ENCODE measurements around the gene MRPL55. TPM values are rescaled to one million over a fixed set of nuclear protein-coding genes. Genes with fewer than 3 reads are reported as not detected.

Gene MRPL55
- total RNA-seq, 6 experiments from 2014 or later = 24.2 to 75.9 (median 38.0) TPM

DNA sequence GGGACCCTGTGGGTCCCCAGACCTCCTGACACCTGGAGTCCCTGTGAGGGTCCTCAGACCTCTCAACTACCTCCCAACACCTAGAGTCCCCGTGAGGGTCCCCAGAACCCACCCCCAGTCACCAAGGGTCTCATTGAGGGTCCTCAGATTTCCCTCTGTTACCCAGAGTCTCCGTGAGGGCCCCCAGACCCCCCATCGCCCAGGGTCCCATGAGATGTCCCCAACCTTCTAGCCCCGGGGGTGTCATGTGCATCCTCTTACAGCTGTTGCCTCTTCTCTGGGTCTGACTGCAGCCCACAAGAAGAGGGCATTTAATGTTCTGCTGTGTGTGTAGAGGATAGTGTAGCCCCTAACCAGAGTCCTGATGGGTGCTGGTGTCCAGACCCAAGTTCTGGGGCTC lies 38.7 kb upstream of the MRPL55 start:
- Histone ChIP-seq H3K4me1 (peaks cover 0 to 3% (median under 1%) of the 10 kb centered on the region in 4 donors), H3K27me3 (no peaks in the 10 kb centered on the region), H3K9me3 (no peaks in the 10 kb centered on the region), H3K27ac (no peak overlapping the region), H3K4me3 (no peak overlapping the region), H3K36me3 (peaks cover 0 to 9% (median 4%) of the 10 kb centered on the region in 4 donors)
- intact Hi-C loops (cut with DNase I) = no loop called here
- DNase-seq (no peak), ATAC-seq (no peak)
- no CpG with 5 or more reads among the region's 4 CpGs for WGBS (ENCODE audit: insufficient coverage, low coverage, low lambda C conversion rate, missing lambda C conversion rate)
- no peak for TF ChIP-seq POLR2A (IDR thresholded peaks at IDR 0.05)
- TF ChIP-seq, protein P1, sequence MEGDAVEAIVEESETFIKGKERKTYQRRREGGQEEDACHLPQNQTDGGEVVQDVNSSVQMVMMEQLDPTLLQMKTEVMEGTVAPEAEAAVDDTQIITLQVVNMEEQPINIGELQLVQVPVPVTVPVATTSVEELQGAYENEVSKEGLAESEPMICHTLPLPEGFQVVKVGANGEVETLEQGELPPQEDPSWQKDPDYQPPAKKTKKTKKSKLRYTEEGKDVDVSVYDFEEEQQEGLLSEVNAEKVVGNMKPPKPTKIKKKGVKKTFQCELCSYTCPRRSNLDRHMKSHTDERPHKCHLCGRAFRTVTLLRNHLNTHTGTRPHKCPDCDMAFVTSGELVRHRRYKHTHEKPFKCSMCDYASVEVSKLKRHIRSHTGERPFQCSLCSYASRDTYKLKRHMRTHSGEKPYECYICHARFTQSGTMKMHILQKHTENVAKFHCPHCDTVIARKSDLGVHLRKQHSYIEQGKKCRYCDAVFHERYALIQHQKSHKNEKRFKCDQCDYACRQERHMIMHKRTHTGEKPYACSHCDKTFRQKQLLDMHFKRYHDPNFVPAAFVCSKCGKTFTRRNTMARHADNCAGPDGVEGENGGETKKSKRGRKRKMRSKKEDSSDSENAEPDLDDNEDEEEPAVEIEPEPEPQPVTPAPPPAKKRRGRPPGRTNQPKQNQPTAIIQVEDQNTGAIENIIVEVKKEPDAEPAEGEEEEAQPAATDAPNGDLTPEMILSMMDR (IDR thresholded peaks at IDR 0.05) = no peak

DNA sequence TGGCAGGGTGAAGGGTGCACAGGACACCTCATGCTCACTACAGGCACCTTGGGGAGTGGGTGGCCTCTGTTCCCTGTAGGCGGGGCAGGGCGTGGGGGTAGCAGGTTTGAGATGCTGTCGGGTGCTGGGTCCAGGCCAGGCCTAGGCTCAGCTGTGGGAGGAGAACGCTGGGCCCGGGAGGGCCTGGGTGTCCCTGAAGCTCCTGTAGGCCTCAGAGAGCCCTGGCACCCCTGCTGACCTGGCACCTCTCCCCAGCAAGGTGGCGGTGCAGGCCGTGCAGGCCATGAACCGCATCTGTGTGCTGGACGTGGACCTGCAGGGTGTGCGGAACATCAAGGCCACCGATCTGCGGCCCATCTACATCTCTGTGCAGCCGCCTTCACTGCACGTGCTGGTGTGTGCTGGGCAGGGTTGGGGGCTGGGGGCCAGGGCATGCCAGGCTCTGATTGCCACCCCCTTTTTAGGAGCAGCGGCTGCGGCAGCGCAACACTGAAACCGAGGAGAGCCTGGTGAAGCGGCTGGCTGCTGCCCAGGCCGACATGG lies 38.1 kb upstream of the MRPL55 start:
- Histone ChIP-seq H3K4me3 (no peak overlapping the region), H3K27me3 (no peaks in the 10 kb centered on the region), H3K27ac (no peak overlapping the region), H3K4me1 (peaks cover 0 to 8% (median 4%) of the 10 kb centered on the region in 4 donors), H3K9me3 (no peaks in the 10 kb centered on the region), H3K36me3 (peaks cover 0 to 9% (median 4%) of the 10 kb centered on the region in 4 donors)
- no peak for ATAC-seq
- DNase-seq = no peak
- intact Hi-C loops (cut with DNase I) = no loop called here
- no peak for TF ChIP-seq POLR2A (IDR thresholded peaks at IDR 0.05)
- TF ChIP-seq, protein P1 (IDR thresholded peaks at IDR 0.05) = no peak
- WGBS (ENCODE audit: insufficient coverage, low coverage, low lambda C conversion rate, missing lambda C conversion rate) = 100% methylated on average over 3 of the region's 20 CpGs

DNA sequence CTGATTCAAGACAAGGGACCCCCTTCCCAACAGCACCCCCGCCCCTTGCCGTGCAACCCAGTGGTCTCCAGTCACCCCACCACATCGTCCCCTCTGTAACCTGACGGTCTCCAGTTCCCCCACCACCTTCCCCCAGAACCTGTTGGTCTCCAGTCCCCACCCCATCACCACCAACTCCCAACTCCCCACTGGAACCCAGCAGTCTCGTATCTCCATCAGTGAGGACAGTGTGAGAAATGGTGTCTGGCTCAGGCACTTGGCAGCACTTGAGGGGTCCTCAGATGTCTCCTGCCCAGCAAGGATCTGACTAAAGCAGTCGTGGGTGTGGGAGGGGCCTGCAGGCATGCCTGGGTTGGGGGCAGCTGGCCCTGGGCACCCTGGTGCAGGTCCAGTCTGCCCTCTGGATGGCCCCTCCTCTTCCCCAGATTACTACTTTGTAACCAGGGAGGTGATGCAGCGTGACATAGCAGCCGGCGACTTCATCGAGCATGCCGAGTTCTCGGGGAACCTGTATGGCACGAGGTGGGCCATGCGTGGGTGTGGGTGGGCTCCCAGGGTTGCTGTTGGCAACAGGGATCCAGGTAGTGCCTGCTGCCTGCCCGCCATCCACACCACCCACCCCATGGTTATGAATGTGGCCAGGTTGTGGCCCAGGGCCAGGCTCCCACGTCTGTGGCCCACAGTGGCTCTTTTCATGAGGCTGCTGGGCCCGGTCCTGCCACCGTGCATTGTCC lies 37.5 kb upstream of the MRPL55 start:
- intact Hi-C loops (cut with DNase I) = no loop called here
- no peak overlapping the region for H3K4me3 ChIP-seq
- no peaks in the 10 kb centered on the region for H3K9me3 ChIP-seq
- ATAC-seq (no peak), DNase-seq (no peak)
- TF ChIP-seq, protein P1 (IDR thresholded peaks at IDR 0.05) = no peak
- H3K4me1 ChIP-seq = peaks cover 0 to 14% (median 10%) of the 10 kb centered on the region in 4 donors
- H3K27ac ChIP-seq = no peak overlapping the region
- H3K27me3 ChIP-seq = no peaks in the 10 kb centered on the region
- 86% methylated on average over 2 of the region's 18 CpGs for WGBS (ENCODE audit: insufficient coverage, low coverage, low lambda C conversion rate, missing lambda C conversion rate)
- peaks cover 0 to 9% (median 4%) of the 10 kb centered on the region in 4 donors for H3K36me3 ChIP-seq

- H3K9me3 ChIP-seq = no peaks in the 10 kb centered on the region
- H3K27me3 ChIP-seq = no peaks in the 10 kb centered on the region
- H3K36me3 ChIP-seq = peaks cover 0 to 9% (median 4%) of the 10 kb centered on the region in 4 donors
- H3K4me1 ChIP-seq = peaks cover 0 to 21% (median 15%) of the 10 kb centered on the region in 4 donors
- TF ChIP-seq, protein P1 (IDR thresholded peaks at IDR 0.05) = no peak
- no peak for TF ChIP-seq POLR2A (IDR thresholded peaks at IDR 0.05)
- ATAC-seq (no peak), DNase-seq (peak in 1 of 3 donors; percentile 27)
- no peak overlapping the region for H3K4me3 ChIP-seq
- WGBS (ENCODE audit: insufficient coverage, low coverage, low lambda C conversion rate, missing lambda C conversion rate) = 29% methylated on average over 1 of the region's 31 CpGs
- intact Hi-C loops (cut with DNase I) = no loop called here
- no peak overlapping the region for H3K27ac ChIP-seq
Observed at GRCh38 chr1:228145463-228146416, 36.6 kb upstream of the MRPL55 start.
